Mesodermal cell (in vitro differentiated cells): ENCODE results near the gene NUP58.
"Not testable (repeated sequence)": the region's sequence is repeated elsewhere in the genome, so short reads cannot be mapped to it uniquely, and the experiment has no call there.

ENCODE experiments used
- H3K27ac ChIP-seq: 2 replicates; pipeline ENCODE4 v1.7.0; 2013; ENCODE audit warnings: mild to moderate bottlenecking, low read depth, low read length, moderate library complexity; ENCODE audit not compliant: severe bottlenecking
- H3K36me3 ChIP-seq: 2 replicates; pipeline ENCODE4 v1.7.1; 2013; ENCODE audit warnings: mild to moderate bottlenecking, low read length, moderate library complexity; ENCODE audit not compliant: control insufficient read depth, insufficient read depth
- H3K4me1 ChIP-seq: one replicate; pipeline ENCODE4 v1.7.1; 2013; ENCODE audit warnings: mild to moderate bottlenecking, low read length; ENCODE audit not compliant: insufficient read depth, control insufficient read depth, poor library complexity, severe bottlenecking
- H3K4me3 ChIP-seq: 2 replicates; pipeline ENCODE4 v1.7.0; 2013; ENCODE audit warnings: low read length, control low read depth, mild to moderate bottlenecking; ENCODE audit not compliant: insufficient read depth, poor library complexity, severe bottlenecking; ENCODE audit errors: extremely low read depth
- H3K9me3 ChIP-seq: 2 replicates; pipeline ENCODE4 v1.7.1; 2013; ENCODE audit warnings: mild to moderate bottlenecking, low read length, moderate library complexity; ENCODE audit not compliant: control insufficient read depth
- WGBS, 2 experiments: methylation state at CpG; one replicate each; pipeline ENCODE4 v1.1.5; 2013; ENCODE audit warnings: missing lambda C conversion rate in 2 of 2; ENCODE audit not compliant: insufficient coverage in 2 of 2; 5-methylcytosine and 5-hydroxymethylcytosine counted together

NUP58 gene

DNA sequence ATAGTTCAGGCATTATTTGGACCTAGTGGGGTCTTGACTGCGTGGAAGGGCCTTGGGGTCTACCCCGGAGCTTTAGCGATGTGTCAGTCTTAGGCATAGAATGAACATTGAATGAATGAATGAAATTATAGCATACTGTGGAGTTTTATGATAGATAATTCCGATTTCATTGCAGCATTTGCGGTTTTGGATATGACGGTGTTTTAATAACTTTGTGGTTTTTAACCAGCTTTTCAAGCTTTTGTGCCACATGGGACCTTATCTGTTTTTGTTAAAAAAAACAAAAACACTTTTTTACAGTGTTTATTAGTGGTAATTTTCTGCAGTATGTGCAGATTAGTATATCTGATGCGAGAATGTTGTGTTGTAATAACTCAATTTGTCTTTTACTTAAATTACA, 696 bp downstream of the NUP58 start:
- Histone ChIP-seq H3K9me3 (no peaks in the 10 kb centered on the region), H3K27ac (peak overlapping the region; percentile 85), H3K36me3 (peaks cover 29% of the 10 kb centered on the region), H3K4me3 (peak overlapping the region; percentile 84), H3K4me1 (peaks cover 8% of the 10 kb centered on the region)
- 0 to 3% methylated on average over 4 to 5 of the region's 7 CpGs for WGBS, 2 experiments

DNA sequence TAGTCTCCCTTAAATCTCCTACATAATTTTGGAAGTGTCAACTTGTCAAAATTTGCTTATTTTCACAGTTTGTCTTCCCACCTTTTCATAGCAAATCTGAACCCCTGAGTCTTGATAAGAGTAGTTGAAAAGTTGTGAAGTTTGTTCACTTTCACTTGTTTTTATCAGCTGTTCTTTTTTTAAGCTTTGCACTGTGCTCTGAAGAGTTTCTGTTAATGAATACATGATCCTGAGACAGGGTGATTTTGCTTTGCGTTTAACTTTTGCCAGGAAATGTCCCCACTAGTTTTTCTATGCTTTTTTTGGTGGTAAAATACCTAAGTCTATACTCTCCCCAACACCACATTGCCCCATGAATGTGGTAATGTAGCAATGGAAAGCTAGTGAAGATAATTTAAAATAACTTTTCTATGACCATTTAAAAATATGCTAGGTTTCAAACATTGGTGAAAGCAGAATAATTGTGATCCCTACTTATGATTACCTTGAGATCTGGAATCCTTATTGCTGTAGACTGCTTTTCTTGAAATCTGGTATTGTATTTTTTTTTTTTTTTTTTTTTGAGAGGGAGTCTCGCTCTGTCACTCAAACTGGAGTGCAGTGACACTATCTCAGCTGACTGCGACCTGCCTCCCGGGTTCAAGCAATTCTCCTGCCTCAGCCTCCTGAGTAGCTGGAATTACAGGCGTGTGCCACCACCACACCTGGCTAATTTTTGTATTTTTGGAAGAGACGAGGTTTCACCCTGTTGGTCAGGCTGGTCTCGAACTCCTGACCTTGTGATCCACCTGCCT, 5.4 kb downstream of the NUP58 start:
- Histone ChIP-seq H3K4me1 (peaks cover 8% of the 10 kb centered on the region), H3K27ac (no peak overlapping the region), H3K36me3 (peaks cover 71% of the 10 kb centered on the region), H3K9me3 (no peaks in the 10 kb centered on the region), H3K4me3 (no peak overlapping the region)
- WGBS, 2 experiments = 92 to 95% methylated on average over 5 to 6 of the region's 7 CpGs

DNA sequence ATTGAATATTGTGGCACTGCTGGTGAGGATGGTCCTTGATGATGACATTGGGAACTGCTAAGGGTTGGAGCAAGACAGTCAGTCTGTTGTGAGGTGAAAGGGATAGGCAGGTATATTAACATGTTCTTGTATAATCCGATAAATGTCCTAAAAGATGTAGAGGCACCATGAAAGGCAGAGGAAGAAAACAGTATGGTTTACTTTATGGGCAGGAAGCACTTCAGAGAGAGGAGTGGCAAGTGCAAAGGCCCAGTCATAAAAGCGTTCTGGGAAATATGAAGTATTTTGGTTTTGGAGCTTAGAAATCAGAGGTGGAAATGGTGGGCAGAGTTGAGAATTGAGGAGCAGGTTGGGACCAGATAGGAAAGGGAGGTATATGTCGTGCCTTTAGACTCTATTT, 9.5 kb downstream of the NUP58 start:
- WGBS, 2 experiments = 86 to 91% methylated on average over 3 of the region's 3 CpGs
- Histone ChIP-seq H3K4me1 (no peaks in the 10 kb centered on the region), H3K4me3 (no peak overlapping the region), H3K36me3 (peaks cover 72% of the 10 kb centered on the region), H3K27ac (no peak overlapping the region), H3K9me3 (no peaks in the 10 kb centered on the region)

DNA sequence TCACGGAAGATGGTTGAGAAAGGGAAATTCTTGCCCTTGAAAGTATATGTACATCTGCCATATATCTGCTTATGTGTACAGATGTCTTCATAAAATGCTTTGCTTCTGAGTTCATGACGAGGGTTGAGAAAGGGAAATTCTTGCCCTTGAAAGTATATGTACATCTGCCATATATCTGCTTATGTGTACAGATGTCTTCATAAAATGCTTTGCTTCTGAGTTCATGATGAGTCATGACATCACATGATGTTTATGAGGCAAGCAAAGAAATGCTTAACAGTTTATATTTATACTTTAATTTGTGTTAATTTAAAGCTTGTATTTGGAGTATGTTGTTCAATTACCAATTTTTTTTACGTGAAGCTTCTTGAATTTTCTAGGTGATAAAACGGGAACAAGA, 17.5 kb downstream of the NUP58 start:
- not testable (repeated sequence) for H3K27ac ChIP-seq, H3K4me3 ChIP-seq, H3K9me3 ChIP-seq
- Histone ChIP-seq H3K4me1 (peaks cover 14% of the 10 kb centered on the region), H3K36me3 (peaks cover 48% of the 10 kb centered on the region)
- WGBS, 2 experiments = no CpG with 5 or more reads among the region's 4 CpGs

DNA sequence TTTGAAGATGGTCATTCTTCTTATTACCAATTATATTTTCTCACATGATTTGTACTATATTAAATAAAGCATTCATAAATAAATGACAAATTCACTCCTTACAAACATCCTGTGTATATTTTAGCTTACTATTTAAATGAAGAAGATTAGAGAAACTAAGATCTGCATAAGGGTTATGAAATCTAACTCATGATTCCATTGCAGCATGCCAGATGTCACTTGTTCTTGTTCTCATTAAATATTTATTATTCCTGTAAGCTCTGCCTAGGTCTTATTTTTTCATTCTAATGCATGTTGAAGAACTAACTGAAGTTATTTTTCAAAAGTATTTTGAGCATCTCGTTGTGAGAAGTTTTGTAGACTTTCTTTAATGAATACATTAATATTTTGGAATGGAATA, 18.3 kb downstream of the NUP58 start:
- peaks cover 44% of the 10 kb centered on the region for H3K36me3 ChIP-seq
- peaks cover 14% of the 10 kb centered on the region for H3K4me1 ChIP-seq
- WGBS, 2 experiments = no CpG with 5 or more reads among the region's 1 CpG
- H3K27ac ChIP-seq = no peak overlapping the region
- no peaks in the 10 kb centered on the region for H3K9me3 ChIP-seq
- no peak overlapping the region for H3K4me3 ChIP-seq

DNA sequence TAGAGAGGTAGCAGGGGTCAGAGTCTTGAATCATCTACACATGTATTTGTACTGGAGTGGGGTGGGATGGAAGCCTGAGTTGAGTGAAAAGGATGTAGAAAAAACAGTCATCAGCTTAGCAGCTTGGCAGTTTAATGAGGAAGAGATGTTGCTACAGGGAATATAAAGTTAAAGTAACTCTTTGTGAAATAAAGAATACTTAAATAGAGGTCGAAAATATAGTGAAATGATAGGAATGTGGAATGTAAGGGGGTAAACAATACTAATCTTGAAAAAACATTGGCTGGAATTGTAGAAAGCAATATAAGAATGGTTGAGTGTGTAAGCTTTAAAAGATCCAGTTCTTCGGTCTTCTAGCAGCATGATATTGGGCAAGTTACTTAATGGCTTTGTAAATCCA, 22.7 kb downstream of the NUP58 start:
- H3K4me3 ChIP-seq = no peak overlapping the region
- H3K9me3 ChIP-seq = no peaks in the 10 kb centered on the region
- H3K27ac ChIP-seq = no peak overlapping the region
- 90 to 91% methylated on average over 1 of the region's 2 CpGs for WGBS, 2 experiments
- peaks cover 61% of the 10 kb centered on the region for H3K36me3 ChIP-seq
- H3K4me1 ChIP-seq = no peaks in the 10 kb centered on the region

DNA sequence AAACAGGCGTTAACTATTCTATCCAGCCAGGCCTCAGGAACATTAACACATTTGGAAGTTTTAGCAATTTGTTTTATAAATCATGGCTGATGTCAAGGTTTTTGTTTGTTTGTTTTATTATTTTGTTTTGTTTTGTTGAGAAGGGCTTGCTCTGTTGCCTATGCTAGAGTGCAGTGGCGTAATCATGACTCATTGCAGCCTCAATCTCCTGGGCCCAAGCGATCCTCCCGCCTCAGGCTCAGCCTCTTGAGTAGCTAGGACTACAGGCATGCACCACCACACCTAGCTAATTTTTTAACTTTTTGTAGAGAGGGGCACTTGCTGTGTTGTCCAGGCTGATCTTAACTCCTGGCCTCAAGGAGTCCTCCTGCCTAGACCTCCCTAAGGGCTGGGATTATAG, 28.3 kb downstream of the NUP58 start:
- H3K9me3 ChIP-seq = no peaks in the 10 kb centered on the region
- 74 to 100% methylated on average over 2 to 3 of the region's 4 CpGs for WGBS, 2 experiments
- H3K4me3 ChIP-seq = no peak overlapping the region
- H3K4me1 ChIP-seq = peaks cover 4% of the 10 kb centered on the region
- peaks cover 78% of the 10 kb centered on the region for H3K36me3 ChIP-seq
- H3K27ac ChIP-seq = no peak overlapping the region

DNA sequence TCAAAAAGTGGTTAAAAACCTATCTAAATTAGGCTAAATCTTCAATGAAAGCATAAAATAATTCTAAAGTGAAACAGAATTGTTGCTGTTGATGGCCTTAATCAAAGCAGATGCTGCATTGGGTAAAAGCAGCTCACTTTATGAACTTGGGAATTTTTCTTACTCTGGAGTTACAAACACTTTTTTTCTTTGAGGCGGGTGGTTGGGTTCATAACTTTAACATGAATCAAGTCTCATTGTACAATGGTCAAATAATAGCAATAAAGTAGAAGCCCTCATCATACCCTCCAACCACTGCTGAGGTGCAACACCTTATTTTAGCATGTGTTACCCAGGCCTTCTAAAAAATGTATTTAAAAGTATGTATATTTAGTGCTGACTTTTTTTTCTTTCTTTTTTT, 29.1 kb downstream of the NUP58 start:
- no CpG with 5 or more reads among the region's 1 CpG for WGBS, 2 experiments
- Histone ChIP-seq H3K9me3 (no peaks in the 10 kb centered on the region), H3K27ac (no peak overlapping the region), H3K36me3 (peaks cover 75% of the 10 kb centered on the region), H3K4me3 (no peak overlapping the region), H3K4me1 (peaks cover 4% of the 10 kb centered on the region)

DNA sequence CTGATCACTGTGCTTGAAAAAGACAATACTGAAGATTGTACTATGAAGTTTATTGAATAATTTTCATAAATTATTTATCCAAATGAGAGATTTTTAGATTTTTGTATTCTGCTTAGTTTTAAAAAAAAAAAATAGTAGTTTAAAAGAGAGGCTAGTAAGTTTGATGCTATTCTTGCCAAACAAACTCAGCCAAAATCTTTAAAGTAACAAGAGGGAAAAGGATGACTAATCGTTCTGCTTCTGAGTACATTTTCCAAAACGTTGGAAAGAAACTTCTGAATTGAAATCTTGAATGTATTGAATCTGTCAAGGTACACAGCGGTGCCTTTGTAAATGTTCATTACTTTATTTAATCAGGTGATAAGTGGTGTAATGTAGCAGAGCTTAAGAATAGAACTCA, 34.4 kb downstream of the NUP58 start:
- WGBS, 2 experiments = 80 to 100% methylated on average over 1 of the region's 3 CpGs
- no peaks in the 10 kb centered on the region for H3K9me3 ChIP-seq
- no peaks in the 10 kb centered on the region for H3K4me1 ChIP-seq
- H3K4me3 ChIP-seq = no peak overlapping the region
- no peak overlapping the region for H3K27ac ChIP-seq
- peaks cover 51% of the 10 kb centered on the region for H3K36me3 ChIP-seq

DNA sequence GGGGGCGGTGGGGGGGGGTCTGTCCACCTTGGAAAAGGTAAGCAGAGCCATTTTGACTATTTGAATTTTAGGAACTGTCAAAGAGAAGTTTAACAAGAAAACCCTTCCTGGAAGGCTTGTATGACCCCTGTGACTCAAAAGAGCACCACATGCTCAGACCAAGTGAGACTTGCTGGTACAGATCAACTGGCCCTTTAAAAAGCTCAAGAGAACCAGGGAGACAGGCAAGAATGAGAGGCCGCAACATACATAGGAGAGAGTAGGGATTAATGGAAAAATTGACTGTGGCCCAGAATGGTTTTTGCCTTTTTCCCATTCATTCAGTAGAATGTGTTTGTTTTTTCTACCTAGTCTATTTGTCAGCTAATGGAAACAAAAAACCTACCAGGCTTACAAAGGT, 44.2 kb downstream of the NUP58 start:
- no peaks in the 10 kb centered on the region for H3K4me1 ChIP-seq
- H3K9me3 ChIP-seq = no peaks in the 10 kb centered on the region
- H3K4me3 ChIP-seq = no peak overlapping the region
- H3K27ac ChIP-seq = no peak overlapping the region
- peaks cover 9% of the 10 kb centered on the region for H3K36me3 ChIP-seq
- 86 to 92% methylated on average over 1 to 2 of the region's 2 CpGs for WGBS, 2 experiments

DNA sequence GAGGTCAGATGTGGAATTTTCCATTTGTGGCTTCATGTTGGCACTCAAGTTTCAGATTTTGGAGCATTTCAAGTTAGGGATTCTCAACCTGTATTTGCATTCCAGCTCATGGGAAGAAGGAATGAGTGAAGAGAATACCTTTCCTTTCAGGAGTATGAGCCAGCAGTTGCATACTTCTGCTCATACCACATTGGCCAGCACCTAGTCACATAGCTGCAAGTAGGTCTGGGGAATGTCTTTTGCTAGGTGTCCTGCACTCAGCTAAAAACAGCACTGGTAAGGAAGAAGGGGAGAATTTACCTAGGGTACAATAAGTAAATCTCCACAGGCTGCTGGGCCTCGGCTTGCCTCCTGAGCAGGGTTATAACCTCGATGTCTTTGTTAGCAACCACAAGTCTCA, 45.7 kb downstream of the NUP58 start:
- 73 to 100% methylated on average over 1 to 2 of the region's 2 CpGs for WGBS, 2 experiments
- H3K4me3 ChIP-seq = no peak overlapping the region
- no peaks in the 10 kb centered on the region for H3K36me3 ChIP-seq
- H3K9me3 ChIP-seq = no peaks in the 10 kb centered on the region
- no peaks in the 10 kb centered on the region for H3K4me1 ChIP-seq
- no peak overlapping the region for H3K27ac ChIP-seq
